Tibial artery (tissue), 4 donors: ENCODE data around the gene LRRC15.
A peak's percentile ranks its signal among the peaks of the same experiment; 100 is the strongest.

ENCODE experiments used
- DNase-seq, 2 donors: peaks; one replicate each; pipeline ENCODE4 v3.0.0-alpha.2; 2019
- H3K27ac ChIP-seq, 2 donors: fragments of 200-600 bp; sonication (generic) in 1 of 2; 1 replicate in 1 of 2; 2 replicates in 1 of 2; pipeline ENCODE4 v1.5.1; 2018 to 2019; ENCODE audit warnings: mild to moderate bottlenecking in 1 of 2
- H3K27me3 ChIP-seq, 2 donors: fragments of 200-600 bp; sonication (generic) in 1 of 2; one replicate each; pipeline versions ENCODE4 v1.5.1 to v1.6.0; 2016 to 2019
- H3K36me3 ChIP-seq, 3 donors: fragments of 200-600 bp; sonication (generic) in 2 of 3; one replicate each; pipeline ENCODE4 v1.5.1; 2016 to 2019; ENCODE audit warnings: mild to moderate bottlenecking in 2 of 3
- H3K4me1 ChIP-seq, 4 donors: fragments of 200-600 bp; sonication (generic) in 2 of 4; 1 replicate in 3 of 4; 2 replicates in 1 of 4; pipeline ENCODE4 v1.5.1; 2016 to 2019
- H3K4me3 ChIP-seq, 2 donors: fragments of 200-600 bp; sonication (generic) in 1 of 2; 1 replicate in 1 of 2; 2 replicates in 1 of 2; pipeline ENCODE4 v1.5.1; 2018 to 2019; ENCODE audit warnings: mild to moderate bottlenecking in 2 of 2
- H3K9me3 ChIP-seq, 3 donors: fragments of 200-600 bp; sonication (generic) in 1 of 3; one replicate each; pipeline ENCODE4 v1.5.1; 2016 to 2019
- intact Hi-C: fragments of 100-400 bp; cut with DNase I; formaldehyde crosslinking; loops from one replicate; pipeline ENCODE4 v1.15.0; 2023; ENCODE audit warnings: low total_unique reads
- TF ChIP-seq, protein P1 (sequence below), 2 experiments: fragments of 200-600 bp in 1 of 2; fragments of 450-650 bp in 1 of 2; IDR thresholded peaks; one replicate each; pipeline ENCODE4 v1.5.1; 2017 to 2019; ENCODE audit warnings: antibody characterized with exemption in 2 of 2, mild to moderate bottlenecking in 1 of 2, moderate library complexity in 1 of 2

Gene LRRC15

DNA sequence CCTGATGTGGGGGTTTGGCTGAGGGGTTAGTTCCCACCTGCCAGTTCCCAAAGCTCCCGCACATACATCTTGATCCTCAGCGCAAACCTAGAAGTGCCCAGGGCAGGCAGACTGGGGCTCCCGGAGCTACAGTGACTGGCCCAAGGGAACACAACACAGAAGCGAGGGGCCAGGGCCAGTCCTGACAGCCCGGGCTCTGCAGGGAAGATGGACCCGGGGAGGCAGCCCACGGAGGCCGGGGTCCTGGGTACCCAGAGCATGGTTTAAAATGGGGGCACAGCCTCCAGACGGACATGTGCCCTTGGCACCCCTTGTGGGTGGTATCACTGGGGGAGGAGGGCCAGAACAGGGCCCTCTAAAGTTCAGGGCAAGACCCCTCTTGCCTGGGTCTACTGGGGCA lies 23.5 kb downstream of the LRRC15 start:
- Histone ChIP-seq H3K27me3 (peaks cover 0 to 23% of the 10 kb centered on the region in 2 donors), H3K9me3 (no peaks in the 10 kb centered on the region), H3K27ac (no peak overlapping the region), H3K4me3 (no peak overlapping the region), H3K4me1 (no peaks in the 10 kb centered on the region), H3K36me3 (no peaks in the 10 kb centered on the region)
- TF ChIP-seq, protein P1, sequence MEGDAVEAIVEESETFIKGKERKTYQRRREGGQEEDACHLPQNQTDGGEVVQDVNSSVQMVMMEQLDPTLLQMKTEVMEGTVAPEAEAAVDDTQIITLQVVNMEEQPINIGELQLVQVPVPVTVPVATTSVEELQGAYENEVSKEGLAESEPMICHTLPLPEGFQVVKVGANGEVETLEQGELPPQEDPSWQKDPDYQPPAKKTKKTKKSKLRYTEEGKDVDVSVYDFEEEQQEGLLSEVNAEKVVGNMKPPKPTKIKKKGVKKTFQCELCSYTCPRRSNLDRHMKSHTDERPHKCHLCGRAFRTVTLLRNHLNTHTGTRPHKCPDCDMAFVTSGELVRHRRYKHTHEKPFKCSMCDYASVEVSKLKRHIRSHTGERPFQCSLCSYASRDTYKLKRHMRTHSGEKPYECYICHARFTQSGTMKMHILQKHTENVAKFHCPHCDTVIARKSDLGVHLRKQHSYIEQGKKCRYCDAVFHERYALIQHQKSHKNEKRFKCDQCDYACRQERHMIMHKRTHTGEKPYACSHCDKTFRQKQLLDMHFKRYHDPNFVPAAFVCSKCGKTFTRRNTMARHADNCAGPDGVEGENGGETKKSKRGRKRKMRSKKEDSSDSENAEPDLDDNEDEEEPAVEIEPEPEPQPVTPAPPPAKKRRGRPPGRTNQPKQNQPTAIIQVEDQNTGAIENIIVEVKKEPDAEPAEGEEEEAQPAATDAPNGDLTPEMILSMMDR (IDR thresholded peaks at IDR 0.05), result no peak
- DNase-seq, result no peak
- intact Hi-C loops, result no loop called here

DNA sequence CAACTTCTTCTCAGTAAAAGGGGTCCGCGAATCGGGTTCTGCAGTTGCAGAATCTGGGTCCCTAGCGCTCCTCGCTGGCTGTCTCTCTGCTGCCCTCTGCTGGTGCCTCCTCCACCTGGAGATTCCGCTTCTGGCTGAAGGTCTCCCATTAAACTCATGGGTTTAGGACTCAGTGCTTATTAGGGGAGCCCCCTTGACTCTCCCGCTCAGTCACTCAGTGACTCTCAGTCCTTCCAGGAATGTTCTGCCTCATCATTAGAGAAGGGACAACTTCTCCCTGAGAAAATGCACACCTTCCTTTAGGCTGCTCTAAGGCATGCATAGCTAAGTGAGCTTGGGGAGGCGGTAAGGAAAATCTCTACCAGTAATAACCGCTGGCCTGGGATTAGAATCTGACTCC lies 25.5 kb downstream of the LRRC15 start:
- Histone ChIP-seq H3K36me3 (no peaks in the 10 kb centered on the region), H3K4me1 (no peaks in the 10 kb centered on the region), H3K27me3 (peaks cover 0 to 26% of the 10 kb centered on the region in 2 donors), H3K9me3 (no peaks in the 10 kb centered on the region), H3K27ac (no peak overlapping the region), H3K4me3 (no peak overlapping the region)
- peak; percentile 72 to 81 for DNase-seq
- intact Hi-C loops, result no loop called here
- TF ChIP-seq, protein P1 (IDR thresholded peaks at IDR 0.05), result peak; percentile 75 to 97

DNA sequence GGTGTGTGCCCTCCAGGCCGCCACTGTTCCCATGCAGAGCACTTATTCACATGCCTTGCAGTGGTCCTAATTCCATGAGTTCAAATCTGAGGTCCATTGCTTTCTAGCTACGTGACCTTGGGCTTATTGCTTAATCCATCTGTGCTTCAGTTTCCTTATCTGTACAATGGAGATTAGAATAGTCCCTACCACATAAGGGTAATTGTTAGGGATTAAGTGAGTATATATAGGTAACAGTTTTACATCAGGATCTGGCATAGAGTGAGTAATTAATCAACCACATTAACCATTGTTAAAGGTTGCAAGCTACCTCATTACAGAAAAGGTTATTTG lies 26.0 kb downstream of the LRRC15 start:
- Histone ChIP-seq H3K36me3 (no peaks in the 10 kb centered on the region), H3K27ac (no peak overlapping the region), H3K4me1 (no peaks in the 10 kb centered on the region), H3K27me3 (peaks cover 0 to 26% of the 10 kb centered on the region in 2 donors), H3K4me3 (no peak overlapping the region), H3K9me3 (no peaks in the 10 kb centered on the region)
- TF ChIP-seq, protein P1 (IDR thresholded peaks at IDR 0.05), result no peak
- no peak for DNase-seq
- intact Hi-C loops, result no loop called here

DNA sequence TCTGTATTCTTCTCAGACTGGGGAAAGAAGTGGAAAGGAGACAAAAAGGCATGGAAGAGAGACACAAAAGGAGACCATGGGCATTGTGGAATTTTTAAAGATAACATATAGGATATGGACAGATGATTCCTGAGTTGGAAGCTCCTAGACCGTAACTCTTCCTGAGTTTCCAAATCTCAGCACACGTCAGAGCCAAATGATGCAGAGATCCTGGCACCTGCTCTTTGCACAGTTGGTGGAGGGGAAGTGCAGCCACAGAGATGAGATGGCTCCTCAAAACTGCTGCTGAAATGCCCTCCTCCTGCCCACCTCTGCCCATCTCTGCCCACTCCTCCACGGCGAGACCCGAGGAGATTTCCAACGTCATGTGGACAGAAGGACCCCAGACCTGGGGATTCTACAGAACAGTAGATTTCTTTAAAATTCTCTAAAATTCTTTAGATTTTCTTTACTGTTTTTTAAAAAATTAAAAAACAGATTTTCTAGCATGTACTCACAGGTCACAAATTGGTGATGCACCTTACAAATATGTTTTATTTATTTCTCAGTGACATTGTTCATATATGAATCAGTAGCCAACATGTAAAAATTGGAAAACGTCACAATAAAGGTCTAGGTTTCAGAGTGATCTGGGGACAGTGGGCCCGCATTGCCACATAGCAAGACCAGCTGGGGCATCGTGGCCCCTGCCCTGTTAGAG lies 26.5 kb downstream of the LRRC15 start:
- intact Hi-C loops, result no loop called here
- Histone ChIP-seq H3K4me3 (no peak overlapping the region), H3K36me3 (no peaks in the 10 kb centered on the region), H3K9me3 (no peaks in the 10 kb centered on the region), H3K27ac (no peak overlapping the region), H3K4me1 (no peaks in the 10 kb centered on the region), H3K27me3 (peaks cover 0 to 26% of the 10 kb centered on the region in 2 donors)
- no peak for DNase-seq
- TF ChIP-seq, protein P1 (IDR thresholded peaks at IDR 0.05), result no peak

DNA sequence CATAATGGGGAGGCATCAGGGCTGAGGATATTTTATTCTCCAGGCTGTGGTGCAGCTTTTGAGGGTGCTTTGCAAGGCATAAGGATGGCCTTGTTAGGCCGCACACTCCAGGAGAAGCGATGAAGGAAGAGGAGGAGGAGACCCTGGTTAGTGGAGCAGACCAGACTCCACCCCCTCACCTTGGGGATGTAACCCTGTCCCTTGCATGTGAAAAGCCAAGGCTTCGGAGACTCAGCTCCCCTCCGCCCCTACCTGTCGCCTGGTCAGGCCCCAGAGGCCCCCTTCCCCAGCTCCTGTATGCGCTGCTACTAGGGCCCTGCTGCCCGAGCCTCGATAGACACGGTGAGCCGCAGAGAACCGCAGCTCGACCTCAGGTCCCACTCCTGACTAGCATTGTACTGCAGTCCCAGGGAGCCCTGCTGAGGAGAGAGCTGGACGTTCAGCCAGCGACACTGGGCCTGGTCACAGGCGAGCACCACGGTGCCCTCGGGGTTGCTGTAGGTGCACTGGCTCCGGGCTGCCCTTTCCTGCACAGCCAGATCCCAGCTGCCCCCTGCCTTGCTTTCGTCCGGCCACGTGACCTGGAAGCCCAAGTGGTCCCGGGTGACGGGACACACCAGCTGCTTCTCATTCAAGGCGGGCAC lies 28.7 kb downstream of the LRRC15 start:
- Histone ChIP-seq H3K4me1 (no peaks in the 10 kb centered on the region), H3K4me3 (no peak overlapping the region), H3K36me3 (no peaks in the 10 kb centered on the region), H3K9me3 (no peaks in the 10 kb centered on the region), H3K27ac (no peak overlapping the region), H3K27me3 (peaks cover 0 to 31% of the 10 kb centered on the region in 2 donors)
- intact Hi-C loops, result no loop called here
- TF ChIP-seq, protein P1 (IDR thresholded peaks at IDR 0.05), result no peak
- no peak for DNase-seq
